IPS-18a (cell line): ENCODE measurements around the gene KCNJ18.
"Not testable (repeated sequence)": the region's sequence is repeated elsewhere in the genome, so short reads cannot be mapped to it uniquely, and the experiment has no call there.

Experiments
- H3K27ac ChIP-seq: one replicate; pipeline ENCODE4 v1.5.1; 2013; ENCODE audit warnings: low read length
- H3K27me3 ChIP-seq: one replicate; pipeline ENCODE4 v1.6.1; 2013; ENCODE audit warnings: mild to moderate bottlenecking, low read length; ENCODE audit not compliant: control insufficient read depth, insufficient read depth
- H3K36me3 ChIP-seq: one replicate; pipeline ENCODE4 v1.6.1; 2013; ENCODE audit warnings: low read depth, low read length; ENCODE audit not compliant: control insufficient read depth
- H3K4me1 ChIP-seq: one replicate; pipeline ENCODE4 v1.6.1; 2013; ENCODE audit warnings: low read depth, low read length; ENCODE audit not compliant: control insufficient read depth
- H3K4me3 ChIP-seq: one replicate; pipeline ENCODE4 v1.5.1; 2013; ENCODE audit warnings: low read length
- H3K9ac ChIP-seq: one replicate; pipeline ENCODE4 v1.6.1; 2013; ENCODE audit warnings: mild to moderate bottlenecking, low read length, moderate library complexity
- H3K9me3 ChIP-seq: one replicate; pipeline ENCODE4 v1.6.1; 2013; ENCODE audit warnings: low read depth, low read length; ENCODE audit not compliant: control insufficient read depth

Gene KCNJ18

DNA sequence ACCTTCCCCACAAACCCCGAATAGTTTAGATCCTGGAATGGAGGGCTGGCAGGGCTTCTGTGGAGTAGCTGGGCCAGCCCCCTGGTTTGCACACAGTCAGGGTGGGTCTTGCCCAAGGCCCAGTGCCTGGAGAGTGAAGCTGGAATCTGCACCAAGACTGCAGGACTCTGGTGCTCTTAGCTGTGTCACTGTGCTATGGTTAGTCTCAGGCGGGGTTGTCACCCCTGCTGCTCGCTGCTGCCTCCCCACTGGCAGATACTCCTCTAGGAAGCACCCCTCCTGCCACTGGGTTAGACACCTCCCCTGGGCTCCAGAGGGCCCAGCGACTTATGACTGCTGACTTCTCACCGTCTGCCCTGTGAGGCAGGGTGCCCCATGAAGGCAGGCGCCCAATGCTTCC lies 842 bp upstream of the KCNJ18 start:
- H3K27me3 ChIP-seq, H3K36me3 ChIP-seq, H3K4me3 ChIP-seq, H3K27ac ChIP-seq, H3K9ac ChIP-seq, H3K4me1 ChIP-seq, H3K9me3 ChIP-seq: not testable (repeated sequence)

DNA sequence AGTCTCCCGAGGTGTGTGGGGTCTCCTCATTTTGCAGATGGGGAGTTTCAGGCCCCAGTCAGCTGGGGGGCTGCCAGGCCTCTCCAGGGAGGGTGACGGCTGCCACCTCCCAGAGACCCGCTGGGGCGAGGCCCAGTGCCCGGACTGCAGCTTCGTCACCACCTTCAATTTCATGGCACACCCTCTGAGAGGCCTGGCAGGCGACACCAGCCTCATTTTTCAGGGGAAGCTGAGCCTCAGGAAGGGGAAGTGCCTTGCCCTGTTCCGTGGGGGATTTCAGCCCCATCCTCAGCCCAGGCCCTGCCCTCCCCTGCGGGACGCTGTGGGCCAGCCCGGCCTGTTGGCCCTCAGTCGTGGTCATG lies 362 bp downstream of the KCNJ18 start:
- H3K9ac ChIP-seq, H3K9me3 ChIP-seq, H3K36me3 ChIP-seq, H3K4me1 ChIP-seq, H3K27me3 ChIP-seq, H3K4me3 ChIP-seq, H3K27ac ChIP-seq: not testable (repeated sequence)

DNA sequence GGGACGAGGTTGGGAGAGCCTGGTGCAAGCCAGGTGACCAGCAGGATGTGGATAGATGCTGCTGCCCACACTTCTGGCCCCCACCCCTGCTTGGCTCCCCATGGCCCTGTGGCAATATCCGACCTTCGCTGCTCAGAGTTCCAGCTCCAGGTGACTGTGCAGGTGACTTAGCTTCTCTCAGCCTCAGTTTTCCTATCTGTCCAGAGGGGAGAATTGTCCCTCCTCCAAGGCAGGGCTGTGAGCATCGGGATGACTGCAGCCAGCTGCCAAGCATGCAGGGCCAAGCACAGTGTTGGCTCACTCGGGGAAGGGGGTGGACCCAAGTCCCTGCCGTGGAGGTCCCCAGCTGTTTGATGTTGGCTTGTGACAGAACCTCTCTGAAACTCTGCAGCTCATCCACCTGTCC lies 1.1 kb downstream of the KCNJ18 start:
- H3K9ac ChIP-seq, H3K27me3 ChIP-seq, H3K27ac ChIP-seq, H3K4me1 ChIP-seq, H3K9me3 ChIP-seq, H3K4me3 ChIP-seq, H3K36me3 ChIP-seq: not testable (repeated sequence)

DNA sequence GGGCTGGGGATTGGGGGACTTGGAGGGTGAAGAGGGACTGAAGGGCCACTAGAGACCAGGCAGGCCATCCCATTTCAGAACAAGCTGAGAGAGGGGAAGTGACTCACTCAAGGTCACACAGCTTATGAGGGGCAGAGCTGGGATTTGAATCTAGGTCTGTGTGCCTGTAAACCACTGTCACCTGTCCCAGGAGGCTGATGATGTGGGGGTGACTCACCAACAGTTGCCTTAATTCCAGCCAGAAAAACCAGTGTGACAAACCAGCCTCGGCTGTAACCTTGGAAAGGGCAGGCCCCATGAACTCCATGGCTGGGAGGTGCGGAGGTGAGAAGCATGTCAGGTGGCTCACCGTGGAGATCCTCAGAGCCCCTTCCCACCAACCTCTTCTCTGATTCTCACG lies 1.6 kb downstream of the KCNJ18 start:
- not testable (repeated sequence) for H3K27ac ChIP-seq, H3K9me3 ChIP-seq, H3K4me3 ChIP-seq

DNA sequence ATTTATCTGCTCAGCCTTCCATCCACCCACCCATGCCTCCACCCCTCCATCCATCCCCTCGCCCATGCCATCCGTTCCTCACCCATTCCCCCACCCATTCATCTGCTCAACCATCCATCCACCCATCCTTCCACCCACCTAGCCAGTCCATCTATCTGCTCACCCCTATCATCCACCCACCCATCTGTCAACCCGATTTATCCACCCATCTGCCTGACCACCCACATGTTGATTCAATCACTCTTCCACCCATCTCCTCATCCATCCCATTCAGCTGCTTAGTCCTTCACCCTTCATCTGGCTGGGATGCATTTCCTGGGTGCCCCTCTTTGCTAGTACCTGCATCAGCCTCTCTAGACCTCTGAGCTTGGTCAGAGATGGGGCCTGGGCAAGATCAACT lies 3.9 kb downstream of the KCNJ18 start:
- H3K4me1 ChIP-seq, H3K4me3 ChIP-seq, H3K27me3 ChIP-seq, H3K9me3 ChIP-seq, H3K36me3 ChIP-seq, H3K9ac ChIP-seq, H3K27ac ChIP-seq: not testable (repeated sequence)

More for the DNA sequence above, 1.6 kb downstream of the KCNJ18 start:
- not testable (repeated sequence) for H3K4me1 ChIP-seq, H3K9ac ChIP-seq, H3K36me3 ChIP-seq, H3K27me3 ChIP-seq

DNA sequence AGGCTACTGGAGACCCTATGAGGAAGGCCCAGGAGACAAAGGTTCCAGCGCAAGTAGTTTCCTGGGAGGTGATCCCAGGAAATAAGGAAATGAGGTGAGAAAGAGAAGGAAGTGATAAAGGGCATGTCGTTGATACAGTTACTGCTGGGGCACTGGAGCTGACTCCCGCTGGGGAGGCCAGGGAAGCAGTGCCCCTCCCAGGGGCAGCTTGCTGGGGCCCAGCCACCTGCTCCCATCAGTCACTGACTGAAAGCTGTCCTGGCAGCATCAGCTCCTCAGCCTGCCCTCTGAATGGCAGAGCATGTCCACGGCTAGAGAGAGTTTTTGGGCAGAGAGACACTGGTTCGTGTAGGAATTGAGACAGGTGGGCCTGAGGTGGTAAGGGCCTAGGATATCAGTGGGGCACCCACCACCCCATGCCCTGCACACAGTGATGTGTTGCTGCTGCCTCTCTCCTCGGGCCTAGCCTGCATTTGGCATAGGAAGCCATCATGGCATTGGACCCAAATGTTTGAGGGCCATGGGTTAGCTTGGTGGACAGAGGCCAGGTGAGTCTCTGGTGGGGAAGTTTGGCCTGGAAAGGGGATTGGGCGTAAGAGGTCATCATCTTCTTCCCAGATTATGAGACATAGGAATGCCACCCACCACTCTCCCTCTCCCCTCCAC lies 4.7 kb downstream of the KCNJ18 start:
- not testable (repeated sequence) for H3K27me3 ChIP-seq, H3K9ac ChIP-seq, H3K36me3 ChIP-seq, H3K9me3 ChIP-seq, H3K4me3 ChIP-seq, H3K27ac ChIP-seq, H3K4me1 ChIP-seq

DNA sequence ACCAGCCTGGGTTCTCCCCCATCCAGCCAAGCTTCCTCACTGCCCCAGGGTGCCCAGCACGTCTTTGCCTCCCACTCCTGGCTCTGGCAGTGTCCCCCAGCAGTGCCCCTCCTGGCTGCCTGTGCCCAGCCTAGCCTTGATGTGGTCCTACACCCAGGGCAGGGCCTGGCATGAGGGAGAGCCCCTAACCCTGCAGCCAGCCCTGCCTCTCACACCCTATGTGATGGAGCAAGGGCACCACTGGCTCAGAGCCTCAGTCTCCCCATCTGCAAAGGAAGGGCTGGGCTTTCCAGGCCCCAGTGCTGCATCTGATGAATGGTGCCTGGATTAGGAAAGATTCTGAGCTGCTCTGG lies 5.2 kb downstream of the KCNJ18 start:
- not testable (repeated sequence) for H3K27me3 ChIP-seq, H3K9me3 ChIP-seq, H3K4me3 ChIP-seq, H3K36me3 ChIP-seq, H3K4me1 ChIP-seq, H3K27ac ChIP-seq, H3K9ac ChIP-seq

DNA sequence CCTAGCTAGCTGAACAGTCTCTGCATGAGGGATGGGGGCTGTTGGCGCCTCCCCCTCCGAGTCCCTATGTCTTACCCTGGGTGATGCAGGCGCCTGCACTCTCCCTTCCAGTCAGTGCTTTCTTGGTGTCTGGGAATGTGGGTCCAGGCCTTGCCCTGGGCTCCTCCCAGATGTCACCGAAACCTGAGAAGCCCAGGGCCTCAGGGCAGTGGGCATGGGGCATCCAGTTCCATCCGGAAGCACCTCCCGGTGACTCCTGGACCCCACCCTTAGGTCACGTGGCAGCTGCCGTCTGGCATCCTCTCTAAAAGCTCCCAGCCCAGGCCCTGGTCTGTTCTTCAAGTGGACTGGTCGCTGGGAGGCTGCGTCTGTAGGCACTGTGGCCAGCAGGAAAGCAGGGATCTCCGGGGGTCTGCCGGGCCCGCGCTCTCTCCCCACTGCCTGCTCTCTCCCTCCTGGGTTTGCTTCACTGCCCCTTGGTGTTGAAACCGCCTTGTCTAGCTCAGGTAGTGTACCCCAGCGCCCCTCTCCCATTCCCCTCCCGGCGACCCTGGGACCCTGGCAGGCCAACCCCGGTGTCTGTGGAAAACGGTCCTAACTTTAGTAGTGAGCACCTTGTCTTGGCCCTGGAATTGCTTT lies 6.2 kb downstream of the KCNJ18 start:
- H3K36me3 ChIP-seq, H3K4me1 ChIP-seq, H3K4me3 ChIP-seq, H3K27ac ChIP-seq, H3K9ac ChIP-seq, H3K9me3 ChIP-seq, H3K27me3 ChIP-seq: not testable (repeated sequence)

DNA sequence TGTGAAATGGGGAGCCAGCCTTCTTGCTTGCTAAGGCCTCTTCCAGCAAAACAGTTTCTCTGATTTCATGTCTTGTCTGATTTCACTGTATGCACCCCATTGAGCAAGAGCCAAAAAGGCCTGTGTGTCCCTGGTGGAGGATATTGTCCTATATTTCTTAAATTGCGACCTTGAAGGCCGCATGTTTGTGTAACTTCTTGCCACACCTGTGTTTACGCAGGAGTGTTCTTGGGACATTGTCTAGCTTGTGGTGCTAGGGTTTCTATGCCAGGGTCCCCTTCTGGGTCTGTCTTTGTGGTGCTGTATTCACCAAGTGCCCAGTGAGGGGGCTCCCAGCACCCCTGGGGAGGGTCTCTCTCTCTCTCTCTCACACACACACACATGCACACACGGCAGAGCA lies 6.8 kb downstream of the KCNJ18 start:
- not testable (repeated sequence) for H3K27me3 ChIP-seq, H3K9me3 ChIP-seq, H3K4me1 ChIP-seq, H3K27ac ChIP-seq, H3K4me3 ChIP-seq, H3K9ac ChIP-seq, H3K36me3 ChIP-seq

DNA sequence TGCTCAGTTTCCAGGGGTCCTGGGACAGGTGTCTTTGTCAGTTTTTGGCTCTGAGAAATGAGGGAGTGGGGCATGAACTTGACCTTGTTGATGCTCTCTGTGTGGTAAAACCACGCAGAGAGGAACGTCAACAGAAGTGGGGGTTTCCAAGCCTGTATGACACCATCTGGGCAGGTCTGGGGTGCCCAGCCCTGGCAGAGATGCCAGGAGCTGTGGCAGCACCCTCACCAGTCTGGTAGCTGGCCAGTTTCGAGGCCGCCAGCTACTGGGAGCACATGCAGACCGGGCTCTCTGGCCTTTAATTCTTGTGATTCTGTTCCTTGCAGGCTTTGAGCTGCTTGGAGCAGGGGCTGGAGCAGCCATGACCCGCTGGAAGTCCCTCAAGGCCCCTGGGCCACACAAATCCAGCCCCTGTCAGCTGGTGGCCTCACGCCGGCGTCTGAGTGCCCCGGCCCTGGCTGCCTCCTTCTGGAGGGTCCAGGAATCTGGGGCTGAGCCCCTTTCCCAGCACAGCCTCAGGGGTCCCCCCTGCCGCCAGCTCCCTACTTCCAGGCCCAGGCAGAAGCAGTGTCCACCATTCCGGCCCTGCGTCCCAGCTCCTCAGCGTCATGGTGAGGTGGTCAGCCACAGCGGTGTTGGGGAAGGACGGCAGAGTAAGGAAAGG lies 7.4 kb downstream of the KCNJ18 start:
- not testable (repeated sequence) for H3K36me3 ChIP-seq, H3K4me1 ChIP-seq, H3K9me3 ChIP-seq, H3K4me3 ChIP-seq, H3K27ac ChIP-seq, H3K27me3 ChIP-seq, H3K9ac ChIP-seq

DNA sequence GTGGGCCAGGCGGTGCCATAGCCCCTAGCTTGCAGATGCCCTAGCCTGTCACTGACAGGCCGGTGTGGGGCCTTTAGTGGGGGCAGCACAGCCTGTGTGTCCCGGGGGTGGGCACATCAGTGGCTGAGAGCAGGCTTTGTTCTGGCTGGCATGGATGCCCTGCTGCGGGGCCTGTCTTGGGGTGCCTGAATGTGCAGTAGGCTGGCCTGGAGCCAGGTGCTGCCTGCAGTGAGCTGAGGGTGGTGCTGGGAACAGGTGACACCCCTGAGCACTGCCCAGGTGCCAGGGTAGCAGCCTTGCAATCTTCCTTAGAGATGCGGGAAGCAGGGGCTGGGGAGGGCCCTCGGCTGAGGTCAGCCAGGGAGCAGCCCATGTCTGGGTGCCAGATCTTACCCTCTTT lies 8.8 kb downstream of the KCNJ18 start:
- not testable (repeated sequence) for H3K9ac ChIP-seq, H3K4me3 ChIP-seq

DNA sequence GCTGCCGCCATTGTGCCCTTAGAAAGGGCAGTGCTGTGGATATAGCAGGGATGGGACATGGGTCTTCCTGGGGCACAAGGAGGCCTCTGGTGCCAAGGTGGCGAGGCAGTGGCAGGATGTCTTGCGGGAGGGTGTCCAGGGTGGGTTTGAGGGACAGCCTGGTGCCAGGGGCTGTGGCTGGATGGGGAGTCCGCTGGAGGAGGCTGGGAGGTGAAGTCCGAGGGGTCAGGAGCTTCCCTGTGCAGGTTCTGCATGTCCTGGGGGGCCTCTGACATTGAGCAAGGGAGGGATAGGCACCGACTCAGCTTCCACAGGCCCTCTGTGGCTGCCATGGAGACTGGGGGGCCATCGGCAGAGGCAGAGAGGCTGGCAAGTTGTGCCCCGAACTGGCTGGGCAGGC lies 9.7 kb downstream of the KCNJ18 start:
- H3K4me1 ChIP-seq, H3K9ac ChIP-seq, H3K4me3 ChIP-seq: not testable (repeated sequence)

More for the DNA sequence above, 8.8 kb downstream of the KCNJ18 start:
- not testable (repeated sequence) for H3K27ac ChIP-seq, H3K36me3 ChIP-seq, H3K9me3 ChIP-seq, H3K27me3 ChIP-seq, H3K4me1 ChIP-seq

More for the DNA sequence above, 9.7 kb downstream of the KCNJ18 start:
- H3K27ac ChIP-seq, H3K27me3 ChIP-seq, H3K36me3 ChIP-seq, H3K9me3 ChIP-seq: not testable (repeated sequence)
